HepG2 (cell line): ENCODE measurements around the gene GREM1. TPM values are rescaled to one million over a fixed set of nuclear protein-coding genes. Genes with fewer than 3 reads are reported as not detected.

Experiments
- BORCS8-MEF2B ChIP-seq: sonication (generic); formaldehyde crosslinking; IDR thresholded peaks from 2 replicates; pipeline ENCODE4 v1.8.0; 2022; ENCODE audit warnings: mild to moderate bottlenecking, missing genetic modification reagents
- ETV5 ChIP-seq: IDR thresholded peaks from 2 replicates; pipeline ENCODE4 v1.6.1; 2018; ENCODE audit warnings: missing biosample characterization, missing genetic modification reagents, inconsistent platforms, borderline replicate concordance
- HDAC2 ChIP-seq: sonication (generic); formaldehyde crosslinking; IDR thresholded peaks from 2 replicates; pipeline ENCODE4 v1.4.0; 2020; ENCODE audit warnings: missing genetic modification reagents
- NCOR1 ChIP-seq: fragments of 200-600 bp; sonication (generic); IDR thresholded peaks from 2 replicates; pipeline ENCODE4 v1.7.0; 2017; ENCODE audit warnings: antibody characterized with exemption, low read length, borderline replicate concordance
- PBX2 ChIP-seq: IDR thresholded peaks from 2 replicates; pipeline ENCODE4 v1.6.1; 2016; ENCODE audit warnings: control low read depth
- RORA ChIP-seq: sonication (generic); formaldehyde crosslinking; IDR thresholded peaks from 2 replicates; pipeline ENCODE4 v1.5.0; 2020; ENCODE audit warnings: mild to moderate bottlenecking, missing genetic modification reagents, moderate library complexity
- SOX13 ChIP-seq, 3 experiments: fragments of 450-650 bp in 1 of 3; sonication (generic) in 1 of 3; formaldehyde crosslinking in 1 of 3; IDR thresholded peaks in 2 of 3; conservative IDR thresholded peaks in 1 of 3; 2 replicates each; pipeline versions ENCODE4 v1.5.0 to v1.6.1; 2016 to 2020; ENCODE audit warnings: antibody characterized with exemption in 1 of 3, mild to moderate bottlenecking in 1 of 3, missing compliant biosample characterization in 1 of 3, missing genetic modification reagents in 1 of 3, moderate library complexity in 1 of 3
- ZFY ChIP-seq: sonication (generic); formaldehyde crosslinking; IDR thresholded peaks from 2 replicates; pipeline ENCODE4 v1.4.0; 2020; ENCODE audit warnings: missing genetic modification reagents
- ZNF251 ChIP-seq: sonication (generic); formaldehyde crosslinking; IDR thresholded peaks from 2 replicates; pipeline ENCODE4 v1.9.0; 2021; ENCODE audit warnings: mild to moderate bottlenecking, missing genetic modification reagents
- ZNF335 ChIP-seq: sonication (generic); formaldehyde crosslinking; IDR thresholded peaks from 2 replicates; pipeline ENCODE4 v1.4.0; 2020; ENCODE audit warnings: missing genetic modification reagents
- polyA plus RNA-seq, 8 experiments: library from polyadenylated mRNA; depleted of rRNA in 3 of 8; stranded (reverse) in 7 of 8; unstranded in 1 of 8; fragments of >200 nt; fragmentation: Illumina TruSeq in 4 of 8; extraction: Trizol in 4 of 8; gene quantifications; 2 replicates each; pipeline versions ENCODE4 v1.2.1 to v1.2.3, GENCODE V29; 2011 to 2016; ENCODE audit warnings: low read depth in 4 of 8, missing spikeins in 1 of 8, mixed read lengths in 1 of 8; ENCODE audit not compliant: insufficient read depth in 1 of 8
- total RNA-seq, 5 experiments: library from RNA; depleted of rRNA; stranded (reverse); fragments of >200 nt; fragmentation: Illumina TruSeq; extraction: Trizol; gene quantifications; 2 replicates each; pipeline ENCODE4 v1.2.3, GENCODE V29; 2016; ENCODE audit warnings: low read depth in 1 of 5
- TF ChIP-seq, protein P1 (sequence below): sonication (generic); formaldehyde crosslinking; IDR thresholded peaks from 2 replicates; pipeline ENCODE4 v1.5.0; 2020; ENCODE audit warnings: mild to moderate bottlenecking, missing genetic modification reagents
- TF ChIP-seq, protein P2 (sequence below): IDR thresholded peaks from 2 replicates; pipeline ENCODE4 v1.4.0; 2020; ENCODE audit warnings: mild to moderate bottlenecking, missing genetic modification reagents

GREM1 gene
- total and polyA plus RNA-seq, 2 of the 13 experiments (the other 11 are each of a cell fraction or from before 2014, with no cell fraction given) = 0.02 to 0.08 TPM

- TF ChIP-seq, protein P1, sequence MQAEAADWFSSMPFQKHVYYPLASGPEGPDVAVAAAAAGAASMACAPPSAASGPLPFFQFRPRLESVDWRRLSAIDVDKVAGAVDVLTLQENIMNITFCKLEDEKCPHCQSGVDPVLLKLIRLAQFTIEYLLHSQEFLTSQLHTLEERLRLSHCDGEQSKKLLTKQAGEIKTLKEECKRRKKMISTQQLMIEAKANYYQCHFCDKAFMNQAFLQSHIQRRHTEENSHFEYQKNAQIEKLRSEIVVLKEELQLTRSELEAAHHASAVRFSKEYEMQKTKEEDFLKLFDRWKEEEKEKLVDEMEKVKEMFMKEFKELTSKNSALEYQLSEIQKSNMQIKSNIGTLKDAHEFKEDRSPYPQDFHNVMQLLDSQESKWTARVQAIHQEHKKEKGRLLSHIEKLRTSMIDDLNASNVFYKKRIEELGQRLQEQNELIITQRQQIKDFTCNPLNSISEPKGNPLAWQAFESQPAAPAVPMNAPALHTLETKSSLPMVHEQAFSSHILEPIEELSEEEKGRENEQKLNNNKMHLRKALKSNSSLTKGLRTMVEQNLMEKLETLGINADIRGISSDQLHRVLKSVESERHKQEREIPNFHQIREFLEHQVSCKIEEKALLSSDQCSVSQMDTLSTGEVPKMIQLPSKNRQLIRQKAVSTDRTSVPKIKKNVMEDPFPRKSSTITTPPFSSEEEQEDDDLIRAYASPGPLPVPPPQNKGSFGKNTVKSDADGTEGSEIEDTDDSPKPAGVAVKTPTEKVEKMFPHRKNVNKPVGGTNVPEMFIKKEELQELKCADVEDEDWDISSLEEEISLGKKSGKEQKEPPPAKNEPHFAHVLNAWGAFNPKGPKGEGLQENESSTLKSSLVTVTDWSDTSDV (CRISPR knock-in tag) = no peak
- TF ChIP-seq, protein P2, sequence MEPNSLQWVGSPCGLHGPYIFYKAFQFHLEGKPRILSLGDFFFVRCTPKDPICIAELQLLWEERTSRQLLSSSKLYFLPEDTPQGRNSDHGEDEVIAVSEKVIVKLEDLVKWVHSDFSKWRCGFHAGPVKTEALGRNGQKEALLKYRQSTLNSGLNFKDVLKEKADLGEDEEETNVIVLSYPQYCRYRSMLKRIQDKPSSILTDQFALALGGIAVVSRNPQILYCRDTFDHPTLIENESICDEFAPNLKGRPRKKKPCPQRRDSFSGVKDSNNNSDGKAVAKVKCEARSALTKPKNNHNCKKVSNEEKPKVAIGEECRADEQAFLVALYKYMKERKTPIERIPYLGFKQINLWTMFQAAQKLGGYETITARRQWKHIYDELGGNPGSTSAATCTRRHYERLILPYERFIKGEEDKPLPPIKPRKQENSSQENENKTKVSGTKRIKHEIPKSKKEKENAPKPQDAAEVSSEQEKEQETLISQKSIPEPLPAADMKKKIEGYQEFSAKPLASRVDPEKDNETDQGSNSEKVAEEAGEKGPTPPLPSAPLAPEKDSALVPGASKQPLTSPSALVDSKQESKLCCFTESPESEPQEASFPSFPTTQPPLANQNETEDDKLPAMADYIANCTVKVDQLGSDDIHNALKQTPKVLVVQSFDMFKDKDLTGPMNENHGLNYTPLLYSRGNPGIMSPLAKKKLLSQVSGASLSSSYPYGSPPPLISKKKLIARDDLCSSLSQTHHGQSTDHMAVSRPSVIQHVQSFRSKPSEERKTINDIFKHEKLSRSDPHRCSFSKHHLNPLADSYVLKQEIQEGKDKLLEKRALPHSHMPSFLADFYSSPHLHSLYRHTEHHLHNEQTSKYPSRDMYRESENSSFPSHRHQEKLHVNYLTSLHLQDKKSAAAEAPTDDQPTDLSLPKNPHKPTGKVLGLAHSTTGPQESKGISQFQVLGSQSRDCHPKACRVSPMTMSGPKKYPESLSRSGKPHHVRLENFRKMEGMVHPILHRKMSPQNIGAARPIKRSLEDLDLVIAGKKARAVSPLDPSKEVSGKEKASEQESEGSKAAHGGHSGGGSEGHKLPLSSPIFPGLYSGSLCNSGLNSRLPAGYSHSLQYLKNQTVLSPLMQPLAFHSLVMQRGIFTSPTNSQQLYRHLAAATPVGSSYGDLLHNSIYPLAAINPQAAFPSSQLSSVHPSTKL (CRISPR knock-in tag) = peak; percentile 80
- no peak for TF ChIP-seq RORA (CRISPR knock-in tag)
- peak; percentile 62; the same call in 1 of the 2 replicates for TF ChIP-seq HDAC2 (CRISPR knock-in tag)
- no peak for TF ChIP-seq BORCS8-MEF2B (CRISPR knock-in tag)
- TF ChIP-seq SOX13 (IDR thresholded peaks at IDR 0.05) = no peak
- peak in 1 of 2 experiments; percentile 68; a peak in 2 of 4 replicates for TF ChIP-seq SOX13 (CRISPR knock-in tag; conservative IDR thresholded peaks at IDR 0.05 in 1 of 2, IDR thresholded peaks at IDR 0.05 in 1 of 2)
- TF ChIP-seq PBX2 = no peak
- TF ChIP-seq ETV5 (CRISPR knock-in tag) = no peak
- TF ChIP-seq ZNF335 (CRISPR knock-in tag) = no peak
- no peak for TF ChIP-seq ZFY (CRISPR knock-in tag)
- no peak; the same call in 1 of the 2 replicates for TF ChIP-seq NCOR1
- no peak for TF ChIP-seq ZNF251 (CRISPR knock-in tag)
These were observed 8.3 kb upstream of the GREM1 start (continued) for GRCh38 chr15:32709295-32710033.
